ENCODE data around the gene CYP46A1.

The CYP46A1 gene

DNA sequence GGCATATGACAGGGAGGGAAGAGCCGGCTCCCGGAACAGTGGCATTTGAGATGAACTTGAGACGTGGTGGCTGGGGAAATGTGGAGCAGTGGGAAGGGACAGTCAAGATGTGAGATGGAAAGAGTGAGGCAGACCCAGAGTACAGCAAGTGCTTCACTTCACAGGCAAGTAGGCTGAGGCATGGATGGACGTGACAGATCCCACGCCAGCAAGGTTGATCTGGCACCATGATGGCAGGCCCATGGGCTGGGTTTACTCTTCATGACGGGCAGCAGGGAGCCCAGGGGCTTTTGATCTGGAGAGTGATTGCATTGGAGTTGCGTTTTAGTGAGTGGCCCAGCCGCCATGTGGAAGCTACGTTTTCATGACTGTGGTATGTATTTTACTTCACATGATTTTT lies 91.3 kb downstream of the CYP46A1 start:
- no peak for DNase-seq (ENCODE audit: low read depth, low spot score)
- Histone ChIP-seq H3K4me3 (ENCODE audit: low read length) (no peak overlapping the region), H3K27me3 (ENCODE audit: control insufficient read depth, insufficient read depth, low read length) (no peaks in the 10 kb centered on the region), H3K4me1 (ENCODE audit: control insufficient read depth, insufficient read depth, low read length) (peaks cover 12% of the 10 kb centered on the region), H3K27ac (ENCODE audit: low read length) (no peak overlapping the region), H3K36me3 (ENCODE audit: control insufficient read depth, insufficient read depth, low read length) (no peaks in the 10 kb centered on the region), H3K9me3 (ENCODE audit: control insufficient read depth, insufficient read depth, low read length) (no peaks in the 10 kb centered on the region)
- WGBS (ENCODE audit: insufficient coverage, insufficient read length): no CpG with 5 or more reads among the region's 9 CpGs
